Body of pancreas (tissue), 4 donors: ENCODE data around the gene SLC66A1.

ENCODE experiments used
- POLR2A ChIP-seq, 3 donors: fragments of 450-650 bp; IDR thresholded peaks; one replicate each; pipeline ENCODE4 v1.6.1; 2016; ENCODE audit warnings: antibody characterized with exemption in 3 of 3, mild to moderate bottlenecking in 2 of 3
- TF ChIP-seq, protein P1 (sequence below), 7 experiments: fragments of 450-650 bp in 4 of 7; fragments of 200-600 bp in 3 of 7; sonication (generic) in 3 of 7; IDR thresholded peaks; one replicate each; pipeline ENCODE4 v1.5.1; 2016 to 2019; ENCODE audit warnings: antibody characterized with exemption in 7 of 7

DNA sequence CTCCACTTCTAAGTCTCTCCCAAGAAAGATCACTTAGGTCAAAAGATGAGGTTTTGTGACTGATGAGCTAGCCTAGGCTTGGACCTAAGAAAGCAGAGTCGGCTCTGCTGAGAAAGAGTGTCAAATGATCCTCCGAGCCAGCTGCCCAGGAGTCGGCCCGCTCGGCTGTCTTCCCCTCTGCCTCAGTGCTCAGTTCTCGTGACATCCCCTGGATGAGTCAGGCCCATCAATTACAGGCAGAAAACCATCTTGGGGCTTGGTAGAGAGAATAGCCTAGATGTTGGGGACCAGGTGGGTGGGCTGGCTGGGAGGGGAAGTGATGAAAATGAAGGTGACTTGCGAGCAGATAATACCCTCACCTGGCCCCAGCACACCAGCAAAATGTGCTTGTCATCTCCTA lies 60.5 kb downstream of the SLC66A1 start:
- TF ChIP-seq, protein P1, sequence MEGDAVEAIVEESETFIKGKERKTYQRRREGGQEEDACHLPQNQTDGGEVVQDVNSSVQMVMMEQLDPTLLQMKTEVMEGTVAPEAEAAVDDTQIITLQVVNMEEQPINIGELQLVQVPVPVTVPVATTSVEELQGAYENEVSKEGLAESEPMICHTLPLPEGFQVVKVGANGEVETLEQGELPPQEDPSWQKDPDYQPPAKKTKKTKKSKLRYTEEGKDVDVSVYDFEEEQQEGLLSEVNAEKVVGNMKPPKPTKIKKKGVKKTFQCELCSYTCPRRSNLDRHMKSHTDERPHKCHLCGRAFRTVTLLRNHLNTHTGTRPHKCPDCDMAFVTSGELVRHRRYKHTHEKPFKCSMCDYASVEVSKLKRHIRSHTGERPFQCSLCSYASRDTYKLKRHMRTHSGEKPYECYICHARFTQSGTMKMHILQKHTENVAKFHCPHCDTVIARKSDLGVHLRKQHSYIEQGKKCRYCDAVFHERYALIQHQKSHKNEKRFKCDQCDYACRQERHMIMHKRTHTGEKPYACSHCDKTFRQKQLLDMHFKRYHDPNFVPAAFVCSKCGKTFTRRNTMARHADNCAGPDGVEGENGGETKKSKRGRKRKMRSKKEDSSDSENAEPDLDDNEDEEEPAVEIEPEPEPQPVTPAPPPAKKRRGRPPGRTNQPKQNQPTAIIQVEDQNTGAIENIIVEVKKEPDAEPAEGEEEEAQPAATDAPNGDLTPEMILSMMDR (IDR thresholded peaks at IDR 0.05) = no peak
- no peak for TF ChIP-seq POLR2A (IDR thresholded peaks at IDR 0.05)
